B cell (primary cell): ENCODE measurements around the gene CBX8. TPM values are rescaled to one million over a fixed set of nuclear protein-coding genes. Genes with fewer than 3 reads are reported as not detected.

Experiments
- ATAC-seq: fragments of 200-7000 bp; cut with Tn5 transposase; one replicate; pipeline ENCODE4 v1.10.0; 2021; ENCODE audit warnings: low read depth, mild to moderate bottlenecking, moderate number of reproducible peaks, moderate library complexity
- CTCF ChIA-PET: fragments of 350-600 bp; sonication (Branson Sonifier 250); formaldehyde crosslinking; loops from one replicate; lab custom pipeline; 2021; ENCODE audit warnings: antibody characterized with exemption, inconsistent platforms; lab: Charles Lee
- POLR2A ChIA-PET: fragments of 350-600 bp; sonication (Branson Sonifier 250); formaldehyde crosslinking; loops from one replicate; lab custom pipeline; 2021; ENCODE audit warnings: antibody characterized with exemption; lab: Charles Lee
- DNase-seq: peaks from one replicate; pipeline ENCODE4 v3.0.0; 2013
- H2AFZ ChIP-seq: 2 replicates; pipeline ENCODE4 v1.6.1; 2012; ENCODE audit warnings: mild to moderate bottlenecking, low read depth, low read length; ENCODE audit not compliant: insufficient read depth, poor library complexity, severe bottlenecking
- H3K27ac ChIP-seq, 2 donors: 1 replicate in 1 of 2; 2 replicates in 1 of 2; pipeline ENCODE4 v1.5.1; 2012 to 2013; ENCODE audit warnings: low read length in 2 of 2, mild to moderate bottlenecking in 2 of 2, moderate library complexity in 1 of 2
- H3K27me3 ChIP-seq, 4 experiments: fragments of 200-600 bp in 1 of 4; sonication (generic) in 1 of 4; replicated peaks in 1 of 4; 1 replicate in 2 of 4; 2 replicates in 2 of 4; pipeline versions ENCODE4 v1.6.1 to v1.7.0; 2013 to 2016; ENCODE audit warnings: low read length in 3 of 4, mild to moderate bottlenecking in 2 of 4, mixed read lengths in 1 of 4, moderate library complexity in 1 of 4; ENCODE audit not compliant: insufficient read depth in 4 of 4, control insufficient read depth in 3 of 4; ENCODE audit errors: control extremely low read depth in 1 of 4
- H3K36me3 ChIP-seq, 2 experiments: replicated peaks in 1 of 2; 1 replicate in 1 of 2; 2 replicates in 1 of 2; pipeline versions ENCODE4 v1.6.1 to v1.7.1; 2013; ENCODE audit warnings: low read length in 1 of 2; ENCODE audit not compliant: insufficient read depth in 2 of 2, control insufficient read depth in 1 of 2; ENCODE audit errors: control extremely low read depth in 1 of 2, extremely low read depth in 1 of 2
- H3K4me1 ChIP-seq, 2 donors: fragments of 200-600 bp in 1 of 2; sonication (generic) in 1 of 2; 1 replicate in 1 of 2; 2 replicates in 1 of 2; pipeline versions ENCODE4 v1.5.1 to v1.6.1; 2013 to 2017; ENCODE audit warnings: low read length in 2 of 2; ENCODE audit not compliant: control insufficient read depth in 2 of 2, insufficient read depth in 2 of 2
- H3K4me2 ChIP-seq: replicated peaks from 2 replicates; pipeline ENCODE3; 2012; ENCODE audit warnings: mild to moderate bottlenecking, low read depth, low read length; ENCODE audit not compliant: poor library complexity, severe bottlenecking
- H3K4me3 ChIP-seq, 5 experiments: fragments of 200-600 bp in 1 of 5; sonication (generic) in 1 of 5; 1 replicate in 3 of 5; 2 replicates in 2 of 5; pipeline versions ENCODE4 v1.5.1 to v1.7.0; 2011 to 2016; ENCODE audit warnings: low read length in 4 of 5, mild to moderate bottlenecking in 4 of 5, low read depth in 2 of 5, control low read depth in 1 of 5, moderate library complexity in 1 of 5; ENCODE audit not compliant: insufficient read depth in 1 of 5; ENCODE audit errors: control extremely low read depth in 1 of 5, extremely low read depth in 1 of 5
- H3K79me2 ChIP-seq: fragments of 200-600 bp; sonication (generic); one replicate; pipeline ENCODE4 v1.6.0; 2016; ENCODE audit warnings: low read length; ENCODE audit not compliant: control insufficient read depth, insufficient read depth
- H3K9ac ChIP-seq: fragments of 200-600 bp; sonication (generic); 2 replicates; pipeline ENCODE4 v1.6.1; 2017; ENCODE audit warnings: mild to moderate bottlenecking, low read length, moderate library complexity
- H3K9me3 ChIP-seq, 3 donors: one replicate each; pipeline versions ENCODE4 v1.6.1 to v1.7.1; 2013; ENCODE audit warnings: low read length in 2 of 3; ENCODE audit not compliant: control insufficient read depth in 2 of 3, insufficient read depth in 1 of 3; ENCODE audit errors: control extremely low read depth in 1 of 3
- H4K20me1 ChIP-seq: 2 replicates; pipeline ENCODE4 v1.6.0; 2012; ENCODE audit warnings: mild to moderate bottlenecking, low read length; ENCODE audit not compliant: insufficient read depth, control insufficient read depth, poor library complexity, severe bottlenecking
- H3K27ac Mint-ChIP-seq: one replicate; pipeline ENCODE4 v1.8.0; 2021; ENCODE audit warnings: mixed read lengths
- H3K27me3 Mint-ChIP-seq: one replicate; pipeline ENCODE4 v1.8.0; 2021; ENCODE audit warnings: mixed read lengths
- H3K4me1 Mint-ChIP-seq: one replicate; pipeline ENCODE4 v1.8.0; 2021; ENCODE audit warnings: mixed read lengths
- H3K4me3 Mint-ChIP-seq: one replicate; pipeline ENCODE4 v1.8.0; 2021; ENCODE audit warnings: mixed read lengths
- H3K9me3 Mint-ChIP-seq: one replicate; pipeline ENCODE4 v1.8.0; 2022; ENCODE audit warnings: mixed read lengths; ENCODE audit not compliant: insufficient read depth
- EZH2 ChIP-seq: IDR thresholded peaks from 2 replicates; pipeline ENCODE4 v1.6.1; 2012; ENCODE audit warnings: borderline replicate concordance, low read depth, mild to moderate bottlenecking, moderate library complexity, low read length; ENCODE audit not compliant: insufficient read depth, poor library complexity, severe bottlenecking
- WGBS: methylation state at CpG from one replicate; pipeline ENCODE4 v1.1.5; 2013; ENCODE audit warnings: missing lambda C conversion rate; ENCODE audit not compliant: insufficient coverage; 5-methylcytosine and 5-hydroxymethylcytosine counted together
- intact Hi-C: fragments of 100-400 bp; cut with micrococcal nuclease; formaldehyde crosslinking; loops from one replicate; pipeline ENCODE4 v1.10.0; 2022
- polyA plus RNA-seq: library from polyadenylated mRNA; depleted of rRNA; stranded (reverse); fragments of >200 nt; gene quantifications from 2 replicates; pipeline ENCODE4 v1.2.3, GENCODE V29; 2012
- total RNA-seq, 2 donors: library from RNA; stranded (reverse); fragments of 120-200 nt in 1 of 2; gene quantifications; 1 replicate in 1 of 2; 2 replicates in 1 of 2; pipeline versions ENCODE4 v1.2.3 to v1.2.4, GENCODE V29; 2013 to 2022
- TF ChIP-seq, protein P1 (sequence below): fragments of 200-600 bp; IDR thresholded peaks from one replicate; pipeline ENCODE4 v1.8.0; 2022; ENCODE audit warnings: antibody characterized with exemption, mild to moderate bottlenecking

Gene CBX8
- total and polyA plus RNA-seq, 2 donors (not counting 1 experiment from before 2014, with no cell fraction given), result 0.31 to 6.8 TPM

DNA sequence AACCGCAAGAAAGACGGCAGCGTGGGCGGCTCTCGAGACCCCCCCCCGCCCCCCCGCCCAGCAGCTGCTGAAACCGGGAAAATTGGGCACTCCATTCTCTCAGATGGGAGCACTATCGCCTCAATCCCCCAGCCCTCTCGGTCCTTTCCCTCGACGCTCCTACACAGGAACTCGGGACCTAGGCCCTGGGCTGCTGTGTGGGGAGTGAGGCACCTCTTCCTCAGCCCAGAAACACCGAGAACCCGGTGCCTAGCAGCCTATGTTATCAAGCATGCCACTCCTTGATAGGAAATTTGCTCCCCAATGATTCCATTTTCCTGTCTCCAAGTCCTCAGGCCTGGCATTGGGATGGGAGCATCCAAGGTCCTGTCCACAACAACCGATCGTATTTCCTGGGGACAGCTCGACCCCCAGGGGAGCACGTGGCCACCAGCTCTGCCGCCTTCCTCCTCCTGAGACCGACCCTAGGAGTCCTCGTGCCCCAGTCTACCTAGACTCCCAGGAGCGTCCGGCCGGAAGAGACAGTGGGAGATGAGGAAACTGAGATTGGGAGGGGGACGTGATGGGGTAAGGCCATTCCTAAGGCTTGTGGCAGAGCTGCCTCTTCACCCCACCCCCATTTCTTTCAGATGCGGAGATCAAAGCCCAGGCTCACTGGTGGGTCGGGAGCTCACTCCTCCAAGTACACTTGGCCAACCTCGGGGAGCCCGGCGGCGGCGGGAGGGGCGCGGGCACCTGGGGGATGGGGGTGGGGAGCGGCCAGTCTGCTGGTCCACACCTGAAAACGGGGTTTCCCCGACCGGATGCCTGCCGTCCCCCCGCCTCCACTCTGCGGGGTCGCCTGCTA, 17.5 kb upstream of the CBX8 start:
- CTCF ChIA-PET, result interaction anchor here (0.9 to 3.6 kb wide), 5 partner anchors 15 to 28 kb away, joined by 3 to 21 read pairs (median 11); partner anchors contain the start of gene CBX4
- Histone ChIP-seq H3K9me3 (peaks cover 0 to 46% (median 0%) of the 10 kb centered on the region in 3 donors), H3K79me2 (no peaks in the 10 kb centered on the region), H3K4me3 (no peak overlapping the region), H3K27me3 (peaks cover 0 to 80% (median 51%) of the 10 kb centered on the region in 4 experiments), H4K20me1 (peaks cover 41% of the 10 kb centered on the region), H3K36me3 (no peaks in the 10 kb centered on the region), H3K27ac (no peak overlapping the region), H3K4me1 (peaks cover 47% of the 10 kb centered on the region in 2 donors), H3K4me2 (peak overlapping the region; percentile 68), H3K9ac (peak overlapping the region; percentile 26), H2AFZ (peak overlapping the region; percentile 19)
- intact Hi-C loops, result loop anchor here (1.0 kb wide), 2 partner anchors 13 to 28 kb away; no protein-coding TSS in a partner anchor
- POLR2A ChIA-PET, result interaction anchor here (0.6 to 2.3 kb wide), 5 partner anchors 13 to 25 kb away, joined by 3 to 7 read pairs (median 5); partner anchors contain the start of genes CBX4 and CBX8
- peak; percentile 86 for TF ChIP-seq EZH2
- TF ChIP-seq, protein P1, sequence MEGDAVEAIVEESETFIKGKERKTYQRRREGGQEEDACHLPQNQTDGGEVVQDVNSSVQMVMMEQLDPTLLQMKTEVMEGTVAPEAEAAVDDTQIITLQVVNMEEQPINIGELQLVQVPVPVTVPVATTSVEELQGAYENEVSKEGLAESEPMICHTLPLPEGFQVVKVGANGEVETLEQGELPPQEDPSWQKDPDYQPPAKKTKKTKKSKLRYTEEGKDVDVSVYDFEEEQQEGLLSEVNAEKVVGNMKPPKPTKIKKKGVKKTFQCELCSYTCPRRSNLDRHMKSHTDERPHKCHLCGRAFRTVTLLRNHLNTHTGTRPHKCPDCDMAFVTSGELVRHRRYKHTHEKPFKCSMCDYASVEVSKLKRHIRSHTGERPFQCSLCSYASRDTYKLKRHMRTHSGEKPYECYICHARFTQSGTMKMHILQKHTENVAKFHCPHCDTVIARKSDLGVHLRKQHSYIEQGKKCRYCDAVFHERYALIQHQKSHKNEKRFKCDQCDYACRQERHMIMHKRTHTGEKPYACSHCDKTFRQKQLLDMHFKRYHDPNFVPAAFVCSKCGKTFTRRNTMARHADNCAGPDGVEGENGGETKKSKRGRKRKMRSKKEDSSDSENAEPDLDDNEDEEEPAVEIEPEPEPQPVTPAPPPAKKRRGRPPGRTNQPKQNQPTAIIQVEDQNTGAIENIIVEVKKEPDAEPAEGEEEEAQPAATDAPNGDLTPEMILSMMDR, result no peak
- Mint-ChIP-seq H3K27me3 (peaks cover 43% of the 10 kb centered on the region), H3K9me3 (no peaks in the 10 kb centered on the region), H3K27ac (peak overlapping the region; percentile 67), H3K4me3 (peak overlapping the region; percentile 51), H3K4me1 (peaks cover 25% of the 10 kb centered on the region)
- WGBS, result 3% methylated on average over 29 of the region's 43 CpGs
- peak; percentile 55 for DNase-seq
- no peak for ATAC-seq
